Measurements from ENCODE around the gene PKP1.

The PKP1 gene

DNA sequence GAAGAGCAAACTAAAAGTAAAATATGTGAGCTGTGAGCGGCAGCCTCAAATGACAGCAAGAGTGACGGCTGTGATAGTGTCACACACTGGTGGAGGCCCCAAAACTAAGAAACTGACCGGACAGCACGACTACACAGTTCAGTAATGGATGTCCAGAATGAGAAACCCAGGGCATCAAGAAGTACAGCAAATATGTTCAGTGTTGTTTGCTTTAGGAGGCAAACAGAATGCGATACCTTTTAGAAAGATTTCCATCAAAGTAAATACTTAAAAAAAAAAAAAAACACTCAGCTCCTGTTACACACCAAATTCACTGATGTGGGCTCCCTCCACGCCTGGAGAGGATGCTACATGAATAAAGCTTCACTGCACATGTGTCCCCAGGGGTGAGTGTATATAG lies 1.1 kb upstream of the PKP1 start:
- DNase-seq: no peak

- DNase-seq: no peak
These were observed 689 bp downstream of the PKP1 start for GRCh38 chr1:201283836-201284553.

DNA sequence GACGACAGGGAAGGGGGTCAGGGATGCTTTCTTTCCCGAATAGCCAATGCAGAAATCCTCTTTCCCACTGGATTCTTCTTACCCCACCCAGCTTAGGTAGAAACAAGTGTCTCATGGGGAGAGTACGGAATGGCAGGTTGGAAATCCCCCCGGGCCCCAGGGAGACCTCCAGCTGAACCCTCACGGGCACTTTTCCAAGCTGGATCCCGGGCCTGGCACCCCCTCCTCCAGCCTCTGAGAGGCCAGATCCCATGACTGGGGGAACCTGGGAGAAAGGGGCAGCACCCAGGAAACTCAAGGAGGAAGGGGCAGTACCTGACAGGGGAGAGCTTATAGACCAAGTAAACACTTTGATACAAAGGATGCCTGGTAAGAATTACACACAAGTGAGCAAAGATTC lies 1.3 kb downstream of the PKP1 start:
- no peak for DNase-seq

- no peak for DNase-seq
These were observed 2.5 kb downstream of the PKP1 start for GRCh38 chr1:201285846-201286245.

DNA sequence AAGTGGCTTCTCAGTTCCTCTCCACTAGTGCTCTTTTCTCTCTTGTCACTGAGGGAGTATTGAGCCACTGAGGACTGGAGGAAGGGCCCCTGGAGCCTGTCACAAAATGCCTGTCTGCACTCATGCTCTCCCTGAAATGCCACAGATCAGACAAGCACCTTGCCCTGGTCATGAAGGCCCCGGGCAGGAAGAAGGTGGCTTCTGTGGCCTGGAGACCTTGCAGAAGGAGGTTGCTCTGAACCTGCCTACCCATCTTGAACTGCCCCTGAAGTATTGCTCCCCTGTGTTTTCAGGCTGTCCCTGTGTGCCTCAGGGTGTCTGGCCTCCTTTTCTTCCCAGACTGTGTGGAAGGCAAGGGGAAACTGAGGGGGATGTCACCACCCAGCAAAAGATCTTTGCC lies 3.1 kb downstream of the PKP1 start:
- no peak for DNase-seq

DNA sequence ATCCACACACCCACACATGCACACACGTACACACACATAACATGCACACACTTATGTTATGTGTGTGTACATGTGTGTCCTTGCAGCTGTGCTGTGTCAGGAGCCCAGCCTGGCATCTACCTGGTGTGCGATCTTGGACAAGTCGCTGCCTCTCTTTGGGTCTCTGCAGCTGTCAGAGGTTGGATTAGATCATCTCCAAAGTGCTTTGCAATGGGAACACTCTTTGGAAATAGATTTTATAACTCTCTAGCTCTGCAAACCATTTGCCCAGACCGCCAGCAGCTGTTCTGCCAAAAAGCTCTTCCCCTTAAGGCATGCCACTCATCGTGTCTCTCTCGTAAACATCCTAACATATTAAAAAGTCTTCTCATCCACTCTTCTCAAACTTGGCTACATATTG lies 4.7 kb downstream of the PKP1 start:
- DNase-seq: no peak

GRCh38 chr1:201288765-201289164 lies 5.5 kb downstream of the PKP1 start:
- no peak for DNase-seq

- no peak for DNase-seq
These were observed 7.2 kb downstream of the PKP1 start for GRCh38 chr1:201290551-201290950.

- no peak for DNase-seq
These were observed 8.6 kb downstream of the PKP1 start for GRCh38 chr1:201291916-201292315.

GRCh38 chr1:201294876-201295275 lies 11.6 kb downstream of the PKP1 start:
- no peak for DNase-seq

- no peak for DNase-seq
These were observed 12.0 kb downstream of the PKP1 start for GRCh38 chr1:201295346-201295745.

DNA sequence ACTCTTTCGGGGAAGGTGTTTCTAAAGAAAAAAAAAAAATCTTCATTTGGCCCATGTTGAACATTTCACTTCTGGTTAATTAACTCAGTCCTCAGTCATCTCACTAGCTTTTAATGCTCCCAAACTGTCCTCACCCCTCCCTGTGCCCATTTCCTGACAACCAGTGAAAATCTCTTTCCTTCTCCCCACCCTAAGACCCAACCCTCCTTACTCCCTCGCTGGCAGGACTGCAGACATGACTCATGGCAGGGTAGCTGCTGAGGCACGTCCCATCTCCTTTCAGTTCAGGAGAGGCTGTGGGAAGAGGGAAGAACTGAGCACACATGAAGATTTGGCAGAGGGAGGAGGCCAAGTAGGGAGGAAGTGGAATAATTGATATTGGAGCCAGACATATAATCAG lies 12.6 kb downstream of the PKP1 start:
- DNase-seq: no peak

DNA sequence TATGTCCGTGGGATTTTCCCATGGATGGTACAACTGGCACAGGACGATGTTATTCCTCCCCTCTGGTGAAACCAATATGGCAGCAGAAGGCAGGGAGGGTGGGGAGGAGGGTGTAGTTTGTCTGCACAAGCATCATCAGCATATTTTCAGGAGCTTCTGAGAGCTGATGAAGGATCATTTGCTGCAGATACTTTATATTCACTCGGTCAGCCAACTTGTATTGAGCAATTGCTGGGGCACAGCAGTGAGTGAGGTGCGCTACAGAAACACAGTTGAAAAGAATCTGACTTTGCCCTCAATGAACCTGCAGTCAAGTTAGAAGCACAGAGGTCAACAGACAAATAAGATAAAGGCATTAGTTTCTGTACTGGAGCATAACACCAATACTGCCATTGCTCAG lies 13.0 kb downstream of the PKP1 start:
- DNase-seq: no peak

- no peak for DNase-seq
These were observed 15.4 kb downstream of the PKP1 start for GRCh38 chr1:201298396-201299381.

- DNase-seq: no peak
These were observed 16.7 kb downstream of the PKP1 start for GRCh38 chr1:201299968-201300367.

GRCh38 chr1:201300641-201301040 lies 17.3 kb downstream of the PKP1 start:
- DNase-seq: no peak

DNA sequence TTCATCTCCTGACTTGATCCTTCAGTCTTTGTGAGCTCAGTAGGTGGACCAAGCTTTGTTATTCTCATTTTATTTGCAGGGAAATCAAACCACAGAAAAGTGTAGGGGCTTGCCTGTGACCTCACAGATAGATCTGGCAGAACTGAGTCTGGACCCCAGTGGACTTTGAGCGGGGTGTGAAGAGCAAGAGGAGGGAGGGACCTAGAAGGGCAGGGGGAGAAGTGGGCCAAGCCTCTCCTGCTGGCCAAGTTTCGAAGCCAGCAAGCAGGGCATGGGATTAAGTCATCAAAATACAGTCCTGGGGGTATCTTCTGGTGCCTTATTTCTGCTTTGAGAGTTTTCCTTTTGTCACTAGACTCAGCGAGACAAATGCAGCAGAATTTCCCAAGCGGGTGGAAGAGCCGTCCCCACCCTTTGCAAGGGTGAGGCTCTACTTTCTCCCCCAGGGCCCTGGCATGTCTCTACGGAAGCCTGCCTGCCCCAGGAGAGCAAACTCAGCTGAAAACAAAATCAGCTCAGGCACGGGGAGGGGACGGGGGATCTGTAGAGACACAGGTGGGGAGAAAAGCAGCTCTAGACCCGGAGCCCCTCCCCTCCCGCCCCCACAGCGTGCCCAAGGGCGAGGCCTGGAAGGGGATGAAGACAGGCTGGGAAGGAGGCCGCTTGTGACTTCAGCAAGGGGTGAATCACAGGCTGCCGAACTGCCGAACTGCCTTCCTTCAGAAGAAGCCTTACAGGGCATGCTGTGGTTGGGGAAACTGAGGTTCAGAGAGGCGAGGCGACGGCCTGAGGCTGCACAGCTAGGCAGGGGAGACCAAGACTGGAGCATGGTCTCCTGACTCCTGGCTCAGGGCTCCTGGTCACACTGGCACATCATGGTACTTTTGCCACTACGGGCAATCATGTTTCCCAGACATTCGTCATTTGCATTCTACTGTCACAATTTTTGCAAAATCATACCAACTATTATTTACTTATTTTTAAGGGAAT lies 19.2 kb downstream of the PKP1 start:
- DNase-seq: no peak

- no peak for DNase-seq
These were observed 20.8 kb downstream of the PKP1 start for GRCh38 chr1:201304126-201304525.

DNA sequence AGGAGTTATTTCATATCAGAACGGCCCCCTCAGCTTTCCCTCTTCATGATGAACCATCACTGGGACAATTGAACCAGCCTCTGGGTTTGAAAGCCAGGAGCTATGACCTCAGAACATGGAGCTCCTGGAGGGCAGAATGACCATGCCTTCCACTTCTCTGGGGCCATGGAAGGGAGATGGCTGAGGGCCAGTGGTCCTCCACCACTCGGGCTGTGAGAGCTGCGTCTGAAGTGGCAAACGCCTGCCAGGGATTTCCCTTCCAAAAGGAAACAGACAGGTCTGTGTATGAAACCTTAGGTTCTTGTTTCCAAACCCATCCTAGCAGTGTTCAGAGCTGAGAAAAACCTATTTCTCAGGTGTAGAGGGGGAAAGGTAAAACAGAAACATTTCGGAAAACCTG lies 22.5 kb downstream of the PKP1 start:
- DNase-seq: no peak

DNA sequence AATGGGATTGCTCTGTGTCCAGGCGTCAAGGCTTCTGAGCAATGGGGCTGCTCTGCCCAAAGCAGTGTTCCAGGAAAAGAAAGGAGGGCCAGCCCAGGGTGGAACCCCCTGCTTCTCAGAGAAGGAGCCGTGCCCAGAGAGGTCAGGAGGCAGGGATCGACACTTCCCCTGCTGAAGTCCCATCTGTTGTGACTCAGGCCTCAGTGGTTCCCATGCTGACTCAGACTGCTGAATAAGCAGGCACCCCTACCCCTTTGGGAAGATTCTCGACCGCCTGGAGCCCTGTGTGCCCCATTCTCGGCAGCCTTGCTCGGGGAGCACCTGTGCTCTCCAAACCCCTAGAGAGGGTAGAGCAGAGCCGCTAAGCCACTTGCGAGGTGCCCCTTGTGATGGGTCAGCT lies 23.9 kb downstream of the PKP1 start:
- no peak for DNase-seq

GRCh38 chr1:201307760-201308499 lies 24.6 kb downstream of the PKP1 start:
- no peak for DNase-seq

GRCh38 chr1:201309416-201309815 lies 26.1 kb downstream of the PKP1 start:
- no peak for DNase-seq
